SW 1271 (cell line): ENCODE measurements around the gene CCDC172.
A peak's percentile ranks its signal among the peaks of the same experiment; 100 is the strongest.

Source experiments
- DNase-seq, 2 experiments: peaks; one replicate each; lab custom pipeline; 2025; lab: John Stamatoyannopoulos, UW

CCDC172 gene, protein sequence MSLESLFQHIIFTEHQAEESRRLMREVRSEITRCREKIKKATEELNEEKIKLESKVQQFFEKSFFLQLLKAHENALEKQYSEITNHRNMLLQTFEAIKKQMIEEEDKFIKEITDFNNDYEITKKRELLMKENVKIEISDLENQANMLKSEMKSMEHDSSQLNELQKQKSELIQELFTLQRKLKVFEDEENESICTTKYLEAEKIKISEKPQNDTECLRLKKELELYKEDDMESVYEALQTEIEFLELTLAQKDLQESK

GRCh38 chr10:116324227-116324950 lies at the start of gene CCDC172:
Gene CCDC172 (plus strand): TSS chr10:116324448. CDS start chr10:116325012, 564 bp downstream.
- no peak for DNase-seq

DNA sequence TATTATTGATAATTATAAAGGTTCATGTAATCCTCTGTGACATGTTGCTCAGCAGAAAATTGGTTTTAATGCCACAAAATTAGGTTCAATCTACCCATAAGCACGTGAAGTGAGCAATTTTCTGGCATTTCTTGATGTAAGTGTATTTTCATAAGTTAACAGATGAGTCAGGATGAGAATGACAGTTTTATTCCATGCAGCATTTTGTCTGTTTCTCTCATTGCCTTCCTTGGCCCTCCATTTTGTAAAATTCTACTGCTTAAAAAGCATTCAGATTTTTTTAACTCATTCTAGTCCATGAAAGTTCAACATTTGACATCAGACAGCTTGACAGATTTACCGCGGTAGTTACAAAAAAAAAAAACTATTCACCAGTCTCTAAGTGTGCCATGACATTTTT lies 47.3 kb upstream of the CCDC172 start:
- DNase-seq: no peak

GRCh38 chr10:116278846-116279245 lies 45.4 kb upstream of the CCDC172 start:
- DNase-seq: no peak

- DNase-seq: no peak
These were observed 42.5 kb upstream of the CCDC172 start for GRCh38 chr10:116281775-116282174.

DNA sequence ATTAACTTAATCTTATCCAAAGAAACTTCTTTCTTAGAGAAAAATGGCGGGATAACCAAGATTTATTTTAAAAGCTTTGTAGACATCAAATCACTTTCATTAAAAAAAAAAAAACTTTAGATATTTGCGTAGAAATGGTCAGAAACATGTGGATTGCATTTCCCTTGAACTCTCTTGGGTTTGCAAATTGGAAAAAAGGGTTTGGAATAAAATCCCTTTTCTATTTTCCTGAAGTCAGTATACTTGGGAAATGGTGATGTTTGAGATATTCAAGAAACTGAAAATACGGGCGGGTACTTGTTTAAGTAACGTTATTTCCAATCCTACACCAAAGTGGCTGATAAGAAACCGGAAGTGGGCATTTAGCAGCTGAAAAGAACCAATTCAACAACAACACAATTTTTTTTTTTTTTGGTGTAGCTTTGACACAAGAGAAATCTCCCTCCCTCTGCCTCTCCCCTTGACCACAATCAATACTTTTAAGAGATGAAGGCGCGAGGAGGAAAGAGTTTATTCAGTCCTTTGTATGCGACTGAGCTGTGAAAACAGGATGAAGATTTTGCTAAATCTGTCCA lies 37.5 kb upstream of the CCDC172 start:
- DNase-seq: no peak

GRCh38 chr10:116287906-116288501 lies 36.2 kb upstream of the CCDC172 start:
- peak in 1 of 2 experiments; percentile 6 for DNase-seq

- DNase-seq: no peak
These were observed 34.6 kb upstream of the CCDC172 start for GRCh38 chr10:116289652-116290051.

GRCh38 chr10:116292493-116292892 lies 31.8 kb upstream of the CCDC172 start:
- no peak for DNase-seq

GRCh38 chr10:116296291-116296721 lies 27.9 kb upstream of the CCDC172 start:
- DNase-seq: no peak

GRCh38 chr10:116298586-116298985 lies 25.7 kb upstream of the CCDC172 start:
- DNase-seq: no peak

DNA sequence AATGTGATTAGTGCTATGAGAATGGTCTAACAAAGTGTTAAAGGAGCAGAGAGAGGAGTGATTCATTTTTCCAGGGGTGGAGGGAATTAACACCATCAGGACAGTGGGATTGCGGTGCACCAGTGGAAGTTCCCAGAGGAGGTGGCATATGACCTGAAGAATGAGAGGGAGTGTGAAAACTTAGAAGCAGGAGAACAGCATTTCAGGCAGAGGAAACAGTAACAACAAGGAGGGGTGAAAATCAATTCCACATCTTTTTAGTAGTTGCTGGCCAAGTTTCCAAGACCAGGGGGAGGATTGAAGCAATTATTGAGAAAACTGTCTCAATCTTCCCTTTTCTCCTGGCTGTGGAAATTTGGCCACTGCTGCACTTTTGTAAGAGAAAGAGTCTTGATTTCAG lies 23.7 kb upstream of the CCDC172 start:
- no peak for DNase-seq

DNA sequence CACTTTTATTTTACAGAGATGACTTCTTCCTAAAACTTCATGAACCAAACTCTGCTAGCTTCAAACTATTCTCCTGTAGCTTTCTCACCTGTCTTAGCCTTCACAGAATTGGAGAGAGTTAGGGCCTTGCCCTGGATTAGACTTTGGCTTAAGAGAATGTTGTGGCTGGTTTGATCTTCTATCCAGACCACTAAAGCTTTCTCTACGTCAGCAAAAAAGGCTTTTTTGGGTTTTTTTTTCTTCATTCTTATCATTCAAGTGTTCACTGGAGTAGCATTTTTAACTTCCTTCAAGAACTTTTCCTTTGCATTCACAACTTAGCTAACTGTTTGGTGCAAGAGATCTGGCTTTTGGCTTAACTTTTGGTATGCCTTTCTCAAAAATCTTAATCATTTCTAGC lies 19.3 kb upstream of the CCDC172 start:
- DNase-seq: no peak

DNA sequence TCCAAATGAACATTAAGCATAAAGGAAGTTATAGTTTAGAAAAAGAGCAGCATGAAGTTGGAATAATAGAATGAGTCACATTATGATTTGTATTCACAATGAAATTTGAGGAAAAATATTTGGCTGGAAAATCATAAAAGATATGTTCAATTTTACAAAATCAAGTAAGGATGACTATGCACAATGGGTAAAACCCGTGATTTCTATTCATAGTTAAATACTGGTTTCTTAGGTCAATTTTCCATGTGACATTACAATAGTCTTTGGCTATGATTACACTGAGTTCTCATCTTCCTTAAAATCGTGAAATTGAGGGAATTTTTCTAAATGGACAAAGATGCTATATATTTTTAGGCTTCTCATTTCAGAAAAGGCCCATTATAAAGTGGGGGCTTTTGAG lies 17.4 kb upstream of the CCDC172 start:
- no peak for DNase-seq

DNA sequence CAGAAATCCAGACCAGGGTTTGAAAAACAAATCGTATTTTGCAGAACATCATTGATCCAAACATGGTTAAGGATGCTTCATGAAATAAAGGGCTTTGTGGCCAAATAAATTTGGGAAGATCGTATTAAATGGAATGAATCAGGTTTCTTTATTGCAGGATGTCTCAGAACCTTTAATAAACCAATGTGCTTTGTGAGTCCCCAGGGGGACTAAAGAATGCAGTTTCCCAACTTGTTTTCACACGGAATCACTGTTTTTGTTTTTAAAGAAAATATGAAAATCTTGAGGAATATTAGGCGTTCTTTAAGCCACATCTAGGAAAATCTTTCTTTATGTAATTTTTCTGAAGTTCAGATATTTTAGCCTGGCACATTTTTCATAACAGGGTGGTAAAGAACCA lies 16.8 kb upstream of the CCDC172 start:
- DNase-seq: no peak

GRCh38 chr10:116311016-116311415 lies 13.2 kb upstream of the CCDC172 start:
- DNase-seq: no peak

- no peak for DNase-seq
These were observed 12.3 kb upstream of the CCDC172 start for GRCh38 chr10:116311706-116312490.

DNA sequence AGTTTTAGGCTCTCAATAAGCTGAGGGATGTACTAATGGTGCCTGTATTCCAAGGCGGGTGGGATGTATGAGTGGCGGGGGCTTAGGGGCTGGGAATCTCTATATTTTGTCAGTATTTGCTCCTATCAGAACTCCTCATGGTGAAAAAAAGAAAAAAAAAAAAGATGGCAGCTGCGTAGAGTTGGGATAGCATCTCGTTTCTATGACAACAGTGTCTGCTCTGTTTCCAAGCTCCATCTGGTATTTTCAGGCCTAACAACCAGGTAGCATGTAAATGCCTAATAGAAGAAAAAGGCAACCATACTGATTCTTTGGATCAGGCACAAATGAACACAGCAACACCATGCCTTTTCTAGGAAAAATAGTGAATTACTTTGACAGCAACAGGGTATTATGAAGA lies 11.7 kb upstream of the CCDC172 start:
- DNase-seq: no peak

DNA sequence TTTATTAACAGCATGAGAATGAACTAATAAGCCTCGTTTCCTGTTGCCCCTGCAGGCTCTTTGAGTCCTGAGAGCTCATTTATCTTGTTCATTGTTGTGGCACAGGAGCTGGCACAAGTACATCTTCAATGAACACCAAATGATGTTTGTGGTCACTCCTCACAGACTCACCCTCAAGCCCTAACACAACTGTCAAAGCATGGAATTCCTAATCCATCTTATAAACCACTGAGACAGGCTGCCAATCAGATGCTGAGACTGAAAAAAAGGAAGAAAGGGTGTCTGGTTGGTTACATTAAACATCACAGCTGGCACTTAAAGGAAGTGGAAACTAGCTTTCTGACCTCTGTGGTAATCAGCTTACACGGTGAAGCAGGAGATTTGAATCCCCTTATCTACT lies 7.7 kb upstream of the CCDC172 start:
- no peak for DNase-seq

DNA sequence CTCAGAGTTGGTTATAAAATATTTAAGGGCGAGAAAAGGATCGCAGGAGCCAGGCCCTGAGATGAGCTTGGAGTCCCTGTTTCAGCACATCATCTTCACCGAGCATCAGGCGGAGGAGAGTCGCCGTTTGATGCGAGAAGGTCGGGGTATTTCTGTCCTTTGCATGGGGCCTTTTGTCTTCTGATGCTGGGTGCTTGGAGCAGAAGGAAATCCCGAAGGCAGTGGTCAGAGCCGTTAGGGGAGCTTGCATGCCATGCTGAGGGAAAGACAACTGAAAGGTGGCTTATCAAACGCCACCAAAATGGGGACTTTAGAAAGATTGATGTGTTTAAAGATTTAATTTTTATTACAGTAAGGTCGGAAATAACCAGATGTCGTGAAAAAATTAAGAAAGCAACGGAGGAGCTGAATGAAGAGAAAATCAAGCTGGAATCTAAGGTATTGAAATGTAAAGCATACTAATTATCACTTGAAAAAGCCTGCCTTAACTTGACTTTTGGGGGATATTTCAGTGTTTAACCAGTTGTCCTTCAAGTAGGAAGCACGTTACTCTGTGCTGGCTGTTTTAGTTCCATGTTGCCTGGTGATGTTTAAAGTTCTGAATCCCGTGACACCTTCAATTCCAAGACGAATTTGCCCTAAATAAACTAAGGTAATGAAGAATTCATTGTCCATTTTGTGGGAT lies 845 bp downstream of the CCDC172 start:
- DNase-seq: no peak

DNA sequence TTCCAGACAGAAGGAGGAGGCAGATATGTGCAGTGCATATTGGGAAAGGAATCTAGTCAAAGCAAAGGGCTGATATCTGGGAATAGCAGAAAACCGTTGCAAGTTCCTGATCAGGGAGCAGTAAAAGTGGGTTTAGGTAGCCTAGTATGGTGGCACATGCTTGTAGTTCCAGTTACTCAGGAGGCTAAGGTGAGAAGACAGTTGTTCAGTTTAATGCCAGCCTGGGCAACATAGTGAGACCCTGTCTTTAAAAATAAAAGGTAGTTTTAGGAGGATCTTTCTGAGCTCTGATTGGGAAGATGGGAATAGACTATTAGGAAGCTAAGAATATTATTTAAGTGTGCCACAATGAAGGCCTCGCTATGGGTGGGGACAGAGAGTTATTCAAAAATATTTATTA lies 1.7 kb downstream of the CCDC172 start:
- no peak for DNase-seq

- no peak for DNase-seq
These were observed 4.9 kb downstream of the CCDC172 start for GRCh38 chr10:116329153-116329552.

- no peak for DNase-seq
These were observed 7.6 kb downstream of the CCDC172 start for GRCh38 chr10:116331815-116332214.
